HG02623 (cell line): Measurements from ENCODE around the gene DNAJB5.
"Not testable (repeated sequence)": the region's sequence is repeated elsewhere in the genome, so short reads cannot be mapped to it uniquely, and the experiment has no call there.

Source experiments
- ATAC-seq: cut with Tn5 transposase; IDR thresholded peaks from one replicate; pipeline ENCODE4 v1.9.1; 2021; ENCODE audit warnings: moderate library complexity; ENCODE audit not compliant: unreplicated experiment

DNAJB5 gene

DNA sequence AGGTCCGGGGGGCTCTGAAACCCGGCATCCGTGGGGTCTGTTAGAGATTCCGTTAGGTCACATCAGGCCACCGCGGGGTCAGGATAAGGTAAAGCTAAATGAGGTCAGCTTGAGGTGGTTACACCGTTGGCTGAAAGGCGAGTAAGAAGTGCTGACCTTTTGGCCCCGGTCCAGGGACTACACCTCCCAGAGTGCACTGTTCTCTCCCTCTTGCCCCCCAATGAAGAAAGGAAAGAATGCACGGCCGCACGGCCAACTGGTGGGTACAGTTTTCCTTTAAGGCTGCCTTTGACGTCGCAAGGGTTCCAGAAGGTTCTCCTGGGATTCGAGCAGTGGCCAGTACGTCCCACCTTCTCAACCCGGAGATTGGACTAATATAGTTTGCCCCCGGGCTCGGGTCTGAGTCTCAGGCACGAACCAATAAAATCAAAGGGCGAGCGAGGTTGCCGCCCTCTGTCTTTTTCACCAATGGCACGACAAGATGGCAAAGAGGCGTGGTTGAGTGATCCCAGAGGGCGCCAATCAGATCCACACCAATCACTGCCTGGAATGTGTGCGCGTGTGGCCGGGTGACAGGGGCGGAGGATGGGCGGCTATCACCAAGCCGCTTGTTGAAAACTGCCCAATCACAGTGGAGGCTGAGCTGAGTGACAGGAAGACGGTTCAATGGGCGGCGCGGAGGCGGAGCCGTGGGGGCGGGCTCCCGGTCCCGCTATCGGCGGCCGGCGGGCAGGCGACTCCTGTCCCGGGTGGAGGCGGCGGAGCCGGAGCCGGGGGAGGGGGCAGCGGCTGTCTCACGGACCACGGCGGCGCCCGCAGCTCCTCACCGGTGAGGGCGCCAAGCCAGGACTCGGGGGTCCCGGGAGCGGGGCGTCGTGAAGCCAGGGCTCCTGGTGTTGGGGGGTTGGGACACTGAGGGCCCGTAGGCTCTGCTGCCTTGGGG is at the start of gene DNAJB5:
Gene DNAJB5, plus strand, starts transcription at position 743 of the 943 bp plus-strand sequence. CDS start 886 bp downstream, outside the sequence.
- ATAC-seq = peak; percentile 91

DNA sequence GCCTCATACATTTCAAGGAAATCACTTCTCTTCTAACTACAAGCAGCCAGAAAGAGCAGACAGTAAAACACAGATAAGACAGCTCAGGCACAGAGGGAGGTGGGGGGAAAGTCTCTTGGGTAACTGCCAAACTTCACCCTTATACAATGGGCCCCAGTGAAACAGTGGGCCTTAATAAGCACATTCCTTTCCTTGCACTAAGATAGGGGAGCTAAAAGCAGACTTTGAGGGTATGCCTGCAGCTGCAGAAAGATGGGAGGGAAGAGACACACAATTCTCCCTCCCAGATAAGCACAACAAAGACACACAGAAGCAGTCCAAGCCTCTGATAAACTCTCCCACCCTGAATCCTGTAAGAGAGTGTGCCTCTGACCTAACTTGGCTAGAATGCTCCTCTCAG is 49.6 kb upstream of the DNAJB5 start:
- not testable (repeated sequence) for ATAC-seq

DNA sequence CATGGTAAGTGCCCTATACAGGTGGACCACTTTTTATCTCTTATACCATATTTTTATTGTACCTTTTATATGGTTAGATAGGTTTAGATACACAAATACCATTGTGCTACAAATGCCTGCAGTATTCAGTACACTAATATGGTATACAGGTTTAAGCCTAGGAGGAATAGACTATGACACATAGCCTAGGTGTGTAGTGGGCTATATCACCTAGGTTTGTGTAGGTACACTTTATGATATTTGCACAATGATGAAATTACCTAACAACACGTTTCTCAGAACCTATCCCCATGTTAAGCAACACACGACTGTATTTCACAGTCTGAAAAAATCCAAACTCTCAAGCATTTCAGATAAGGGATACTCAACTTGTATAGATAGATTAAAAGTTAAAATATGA is 41.1 kb upstream of the DNAJB5 start:
- ATAC-seq = no peak

DNA sequence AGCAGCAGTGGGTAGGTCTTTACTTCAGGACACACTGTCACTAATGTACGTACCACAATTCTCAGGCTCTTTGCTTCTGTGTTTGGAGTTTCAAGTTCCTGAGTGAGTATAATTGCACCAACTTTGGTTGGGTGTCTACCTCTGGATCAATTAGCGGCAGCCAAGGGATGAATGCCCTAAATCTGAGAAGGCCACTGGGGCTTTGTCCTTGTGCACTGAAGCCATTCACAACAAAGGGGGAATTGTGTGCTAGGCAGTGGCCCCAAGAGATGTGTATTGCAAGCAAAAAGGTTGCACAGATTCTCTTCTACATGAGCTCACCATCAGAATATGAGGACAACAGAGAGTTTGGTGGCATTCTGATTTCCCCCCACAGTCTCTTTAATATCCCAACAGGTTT is 35.3 kb upstream of the DNAJB5 start:
- no peak for ATAC-seq

DNA sequence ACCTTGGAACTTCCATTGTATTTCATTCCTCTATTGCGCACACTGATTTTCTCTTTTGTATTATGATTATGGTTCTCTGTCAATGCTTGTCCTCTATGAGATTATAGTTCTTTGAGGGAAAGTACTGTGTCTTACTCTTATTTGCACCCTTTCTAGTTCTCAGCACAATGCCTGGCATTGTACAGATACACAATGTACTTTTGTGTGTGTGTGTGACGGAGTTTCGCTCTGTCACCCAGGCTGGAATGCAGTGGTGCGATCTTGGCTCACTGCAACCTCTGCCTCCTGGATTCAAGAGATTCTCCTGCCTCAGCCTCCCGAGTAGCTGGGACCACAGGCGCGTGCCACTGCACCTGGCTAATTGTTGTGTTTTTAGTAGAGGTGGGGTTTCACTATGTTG is 33.5 kb upstream of the DNAJB5 start:
- ATAC-seq = not testable (repeated sequence)

DNA sequence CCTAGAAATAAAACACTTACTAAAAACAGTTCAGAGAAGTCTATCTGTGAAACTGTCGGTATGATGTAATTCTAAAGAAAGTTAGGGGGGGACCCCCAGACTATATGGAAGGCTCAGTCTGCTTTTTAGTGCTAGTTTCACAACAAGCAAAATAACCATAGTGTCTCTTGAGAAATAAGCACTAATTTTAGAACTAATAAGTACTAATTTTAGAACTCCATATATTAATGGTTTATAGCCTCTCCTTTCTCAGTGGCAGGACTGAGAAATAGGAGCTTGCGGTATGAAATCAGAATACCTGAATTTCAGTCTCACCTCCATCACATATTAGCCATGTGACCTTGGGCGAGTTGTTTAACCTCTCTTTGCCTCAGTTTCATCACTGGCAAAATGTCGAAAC is 32.9 kb upstream of the DNAJB5 start:
- ATAC-seq = no peak

DNA sequence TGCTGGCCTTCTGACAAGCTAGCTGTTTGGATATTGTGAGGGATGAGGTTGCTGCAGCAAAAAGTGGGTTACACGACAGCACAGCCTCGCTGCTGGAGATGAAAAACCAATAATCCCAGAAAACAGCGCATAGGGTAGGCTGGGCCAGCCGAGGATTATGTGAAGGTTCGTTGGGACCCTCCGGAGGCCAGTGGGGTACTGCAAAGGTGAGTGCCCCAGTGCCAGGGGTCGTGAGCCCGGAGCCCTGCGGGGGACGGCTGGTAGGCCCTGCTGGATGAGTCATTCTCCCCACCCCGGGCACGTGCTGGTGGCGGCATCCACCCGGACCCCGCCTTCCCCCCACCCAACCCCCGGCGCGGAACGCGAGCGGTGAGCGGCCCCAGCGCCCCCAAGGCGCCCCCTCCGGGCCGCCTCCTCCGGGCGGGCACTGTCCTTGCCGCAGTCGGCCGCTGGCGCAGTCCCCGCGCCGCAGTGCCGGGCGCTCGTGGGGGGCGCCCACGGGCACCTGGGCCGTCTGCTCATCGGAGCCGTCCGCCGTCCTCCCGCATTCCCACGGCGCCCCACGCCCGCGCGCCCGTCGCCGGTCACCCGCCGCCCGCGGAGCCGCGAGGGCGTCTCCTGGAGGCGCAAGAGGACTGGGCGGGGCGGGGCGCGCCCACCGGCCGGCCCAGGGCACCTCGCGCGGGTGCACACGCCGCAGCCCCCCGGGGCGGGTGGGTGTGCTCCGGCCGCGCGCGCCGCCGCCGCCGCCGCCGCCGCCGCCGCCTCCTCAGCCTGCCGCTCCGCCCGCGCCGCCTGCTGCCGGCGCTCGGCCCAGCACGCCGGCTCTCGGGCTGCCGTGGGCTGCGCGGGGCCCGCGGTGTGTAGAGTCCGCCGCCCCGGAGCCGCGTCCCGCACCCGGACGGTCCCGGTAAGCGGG is 31.8 kb upstream of the DNAJB5 start, which contains the start of gene PHF24:
Gene PHF24, plus strand, starts transcription at position 794 of the 919 bp plus-strand sequence. CDS start 13,014 bp downstream, outside the sequence.
- no peak for ATAC-seq

DNA sequence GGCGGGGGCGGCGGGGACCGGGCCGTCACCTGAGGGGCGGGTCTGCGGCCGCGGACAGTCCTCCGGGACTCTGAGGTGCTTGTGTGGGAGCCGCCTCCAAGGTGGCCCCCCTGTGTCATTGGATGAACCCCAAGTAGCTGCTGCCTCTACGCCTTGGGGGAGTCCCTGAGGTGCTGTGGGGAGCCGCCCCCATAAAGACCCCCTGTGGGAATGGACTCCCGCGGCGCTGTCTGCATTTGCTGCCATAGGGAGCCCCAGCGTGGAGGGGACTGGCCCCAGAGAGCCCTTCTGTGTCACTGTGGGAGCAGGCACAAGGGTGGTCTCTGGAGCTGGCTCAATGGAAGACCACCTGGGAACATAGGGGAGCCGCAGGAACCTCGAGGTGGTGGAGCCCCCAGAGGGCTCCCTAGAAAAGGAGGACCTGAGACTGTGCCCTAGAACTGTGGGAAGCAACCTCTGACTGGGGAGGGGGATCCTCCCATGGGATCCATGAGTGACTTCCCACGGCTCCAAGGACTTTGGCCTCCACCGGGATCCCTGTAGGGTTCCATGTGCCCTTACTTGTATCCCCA is 31.0 kb upstream of the DNAJB5 start:
- no peak for ATAC-seq

DNA sequence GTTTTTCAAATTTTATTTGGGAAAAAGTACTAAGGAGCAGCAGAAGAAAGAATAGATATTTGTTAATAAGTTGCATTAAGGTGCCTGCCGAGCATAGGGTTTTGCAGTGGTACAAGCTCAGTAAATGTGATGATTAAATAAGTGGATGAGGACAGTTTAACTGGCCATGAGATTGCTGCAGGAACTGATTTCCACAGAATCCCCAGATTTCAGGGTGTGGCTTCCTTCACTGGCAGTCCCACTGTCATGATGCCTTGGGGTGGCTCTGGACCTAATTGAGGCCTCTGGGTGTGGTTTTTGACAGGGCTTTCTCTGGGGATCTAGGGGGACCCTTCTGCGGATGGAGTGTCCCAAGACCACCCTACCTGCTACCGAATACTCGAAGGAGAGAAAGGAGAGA is 30.1 kb upstream of the DNAJB5 start:
- no peak for ATAC-seq

DNA sequence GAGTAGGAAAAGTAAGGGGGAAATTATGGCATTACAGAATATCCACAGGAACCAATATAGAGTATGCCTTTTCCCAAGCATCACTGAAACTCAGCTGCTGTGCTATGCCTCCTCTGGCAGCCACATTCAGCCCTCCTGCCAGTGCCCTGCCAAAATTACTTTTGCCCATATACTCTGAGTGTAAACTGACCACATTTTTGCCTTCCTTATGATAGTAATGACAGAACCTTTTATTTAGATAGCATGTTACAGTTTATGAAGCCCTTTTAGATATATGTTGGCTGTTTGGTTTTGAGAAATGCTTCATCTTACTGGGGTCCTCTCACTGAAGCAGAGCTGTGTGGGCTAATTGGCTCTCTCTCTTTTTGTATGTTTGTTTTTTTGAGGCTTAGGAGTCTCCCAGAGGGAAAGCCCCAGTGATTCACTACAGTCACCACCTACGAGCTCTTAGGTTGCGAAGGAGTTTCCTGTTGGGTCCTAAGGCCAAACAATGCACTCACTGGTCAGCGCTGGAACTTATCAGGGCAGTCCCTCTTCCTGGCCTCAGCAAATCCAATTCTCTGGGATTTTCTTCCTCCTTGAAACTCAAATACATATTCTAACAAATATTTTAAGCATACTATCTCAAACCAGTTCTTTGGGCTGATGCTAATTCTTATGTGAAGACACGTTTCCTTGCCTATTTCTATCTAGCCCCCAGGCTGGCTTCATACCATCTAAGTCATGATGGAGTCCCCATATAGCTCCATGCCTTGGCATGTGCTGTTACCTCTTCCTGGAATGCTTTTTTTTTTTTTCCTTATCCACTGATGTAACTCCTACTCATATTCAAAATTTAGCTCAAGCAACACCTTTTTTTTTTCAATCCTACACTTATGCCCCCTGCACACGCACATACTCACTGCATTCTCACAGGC is 27.7 kb upstream of the DNAJB5 start:
- ATAC-seq = no peak

DNA sequence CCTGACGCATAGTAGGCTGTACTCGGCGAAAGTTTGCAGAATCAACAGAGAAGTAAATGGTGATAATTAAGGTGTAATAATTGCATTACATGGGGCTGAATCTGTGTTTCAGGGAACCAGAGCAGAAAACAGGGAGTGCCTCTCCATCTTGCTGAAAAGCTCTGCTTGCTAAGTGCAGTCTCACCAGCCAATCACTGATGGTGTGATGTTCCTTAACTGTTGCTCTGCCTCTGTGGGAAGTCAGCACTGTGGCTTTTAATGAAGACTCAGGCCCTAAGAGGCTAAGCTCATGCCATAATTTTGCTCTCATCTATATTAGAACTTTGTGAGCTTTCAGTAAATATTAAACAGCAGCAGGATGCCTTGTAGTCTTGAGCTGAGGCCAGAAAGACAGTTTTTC is 27.0 kb upstream of the DNAJB5 start:
- ATAC-seq = no peak

DNA sequence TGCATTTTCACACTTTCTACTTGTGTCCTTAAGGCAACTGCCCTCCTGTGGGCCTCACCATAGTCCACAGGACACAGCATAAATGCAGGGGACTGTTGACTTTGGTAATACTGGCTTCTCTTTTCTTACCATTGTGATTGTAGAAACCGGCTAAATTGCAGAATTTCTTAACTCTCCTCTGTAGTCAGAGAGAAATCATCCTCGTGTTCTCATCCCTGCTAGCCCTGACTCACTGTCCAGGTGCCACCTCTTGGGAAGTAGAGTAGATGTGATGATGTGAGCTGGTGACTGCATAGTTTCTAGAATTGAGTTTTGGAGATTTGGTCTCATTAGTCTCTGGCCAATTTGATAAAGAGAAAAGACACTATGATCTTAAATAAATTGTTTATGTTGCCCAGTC is 26.0 kb upstream of the DNAJB5 start:
- ATAC-seq = no peak

DNA sequence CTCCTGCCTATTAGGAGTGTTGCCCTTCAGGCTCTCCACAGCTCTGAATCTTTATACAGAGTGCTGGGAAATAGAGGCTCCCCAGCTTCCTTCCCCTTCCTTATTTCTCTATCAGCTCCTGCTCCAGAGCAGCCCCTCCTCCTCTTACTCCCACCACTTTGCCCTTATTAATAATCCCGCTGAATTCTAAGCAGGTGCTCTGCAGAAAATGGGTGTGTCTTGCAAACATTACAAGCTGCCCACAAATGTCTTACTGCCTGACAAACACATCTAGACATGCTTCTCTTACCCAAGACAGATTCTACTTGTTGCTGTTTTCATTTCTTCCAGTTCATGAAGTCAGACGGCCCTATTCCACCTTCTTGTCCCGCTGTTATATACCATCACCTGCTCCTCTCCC is 25.1 kb upstream of the DNAJB5 start:
- no peak for ATAC-seq

DNA sequence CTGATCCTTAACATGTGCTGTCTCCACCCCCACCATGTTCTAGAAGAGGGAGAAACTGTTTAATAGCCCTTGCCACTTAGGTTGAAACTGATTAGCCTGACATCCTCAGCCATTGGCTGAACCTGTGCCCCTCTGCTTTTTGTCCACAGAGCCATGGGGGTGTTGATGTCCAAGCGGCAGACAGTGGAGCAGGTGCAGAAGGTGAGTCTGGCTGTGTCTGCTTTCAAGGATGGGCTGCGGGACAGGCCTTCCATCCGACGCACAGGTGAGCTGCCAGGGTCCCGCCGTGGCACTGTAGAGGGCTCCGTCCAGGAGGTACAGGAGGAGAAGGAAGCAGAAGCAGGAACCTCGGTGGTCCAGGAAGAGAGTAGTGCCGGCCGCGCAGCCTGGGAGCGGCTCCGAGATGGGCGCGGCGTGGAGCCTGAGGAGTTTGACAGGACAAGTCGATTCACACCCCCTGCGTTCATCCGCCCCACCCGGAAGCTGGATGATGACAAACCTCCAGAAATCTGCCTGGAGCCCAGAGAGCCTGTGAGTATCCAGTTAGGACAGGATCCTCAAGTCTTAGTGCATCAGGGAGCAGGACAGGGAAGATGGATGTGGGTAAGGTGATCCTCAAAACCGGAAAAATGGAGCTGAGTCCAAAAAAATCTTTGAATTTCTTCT is 18.3 kb upstream of the DNAJB5 start:
- no peak for ATAC-seq

DNA sequence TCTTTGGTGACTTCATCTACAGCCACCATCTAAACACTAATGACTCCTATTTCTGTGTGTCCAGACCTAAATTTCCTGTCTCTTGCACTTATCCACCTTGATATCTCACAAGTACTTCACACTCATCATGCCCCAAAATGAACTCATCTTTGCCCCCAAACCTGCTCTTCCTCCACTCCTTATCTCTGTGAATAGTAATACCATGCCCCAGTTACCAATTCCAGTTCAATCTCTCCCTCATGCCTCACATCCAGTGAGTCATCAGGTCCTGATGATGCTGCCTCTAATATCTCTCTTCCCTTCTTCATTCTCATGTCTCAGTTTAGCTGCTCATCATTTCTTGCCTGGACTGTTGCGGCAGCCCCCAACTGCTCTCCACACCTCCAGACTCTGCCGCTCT is 14.9 kb upstream of the DNAJB5 start:
- ATAC-seq = no peak

DNA sequence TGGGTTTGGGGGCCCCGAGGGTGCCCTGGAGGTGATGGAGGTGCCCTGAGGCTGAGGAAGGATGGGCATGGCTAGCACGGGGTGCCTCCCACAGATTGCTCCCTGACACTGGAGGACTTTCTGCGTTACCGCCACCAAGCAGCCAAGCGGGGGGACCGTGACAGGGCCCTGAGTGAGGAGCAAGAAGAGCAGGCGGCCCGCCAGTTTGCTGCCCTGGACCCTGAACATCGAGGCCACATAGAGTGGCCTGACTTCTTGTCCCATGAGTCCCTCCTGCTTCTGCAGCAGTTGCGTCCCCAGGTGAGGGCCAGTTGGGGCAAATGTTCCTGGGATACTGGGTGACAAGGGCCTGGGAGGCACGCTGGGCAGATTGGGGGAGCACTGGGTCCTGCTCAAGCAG is 13.1 kb upstream of the DNAJB5 start:
- no peak for ATAC-seq

DNA sequence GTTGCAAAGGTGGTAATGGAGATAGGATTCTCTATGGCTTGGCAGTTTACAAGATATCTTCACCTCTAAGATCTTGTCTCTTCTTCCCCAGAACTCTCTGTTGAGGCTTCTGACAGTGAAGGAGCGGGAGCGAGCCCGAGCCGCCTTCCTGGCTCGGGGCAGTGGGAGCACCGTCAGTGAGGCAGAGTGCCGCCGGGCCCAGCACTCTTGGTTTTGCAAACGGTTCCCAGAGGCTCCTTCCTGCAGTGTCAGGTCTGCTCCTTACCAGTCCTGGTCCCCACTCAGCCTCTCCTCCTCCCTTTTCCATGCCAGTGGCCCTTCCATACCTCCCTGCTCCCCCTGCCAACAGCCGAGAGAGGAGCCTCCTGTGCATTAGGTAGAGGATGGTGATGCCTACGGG is 12.6 kb upstream of the DNAJB5 start:
- no peak for ATAC-seq

DNA sequence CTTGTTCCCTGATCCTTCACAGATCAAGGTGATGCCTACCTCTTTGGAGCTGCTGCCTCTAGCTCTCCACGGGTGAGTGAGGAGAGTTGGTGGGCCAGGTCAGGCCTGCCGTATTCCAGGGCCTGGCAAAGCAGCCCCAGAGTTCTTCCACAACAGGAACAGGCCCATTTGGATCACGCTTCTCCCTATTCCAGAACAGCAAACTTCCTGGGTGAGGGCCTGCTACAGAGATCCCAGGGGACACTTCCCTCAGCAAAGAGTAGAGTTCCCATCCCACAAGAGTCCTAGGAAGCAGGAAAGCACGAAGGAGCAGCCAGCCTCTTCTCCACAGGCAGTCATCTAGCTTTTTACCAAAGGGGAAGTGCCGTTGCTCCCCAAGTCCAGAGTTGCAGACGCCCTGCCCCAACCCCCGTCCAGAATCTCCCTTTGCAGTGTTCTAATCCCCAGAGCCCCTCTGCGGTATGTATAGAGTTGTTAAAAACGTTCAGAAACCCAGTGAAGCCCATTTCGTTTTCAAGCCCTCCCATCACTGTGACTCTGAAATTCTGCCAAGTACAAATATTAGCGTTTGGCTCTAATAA is 9.3 kb upstream of the DNAJB5 start:
- no peak for ATAC-seq

DNA sequence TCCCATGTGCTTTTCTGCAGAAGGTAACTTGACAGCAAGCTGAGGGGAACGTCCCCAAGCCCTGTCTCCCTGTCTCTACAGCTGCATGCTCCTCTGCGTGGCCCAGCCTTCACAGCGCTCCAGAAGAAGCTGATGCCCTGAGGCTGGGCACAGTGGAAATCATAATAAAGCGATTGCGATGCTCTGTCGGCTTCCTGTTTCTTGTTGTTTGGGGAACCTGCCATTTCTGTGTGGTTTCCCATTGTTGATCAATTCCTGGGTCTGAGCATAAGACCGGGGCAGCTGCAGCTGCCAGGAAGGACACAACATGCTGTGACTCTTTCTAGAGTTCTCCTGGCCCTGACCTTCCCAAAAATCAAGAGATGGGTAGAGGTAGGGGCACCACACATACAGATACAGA is 7.2 kb upstream of the DNAJB5 start:
- ATAC-seq = no peak
